NB4 (cell line): Measurements from ENCODE around the gene PSMC3.

Experiments
- POLR2A ChIP-seq: IDR thresholded peaks from 2 replicates; pipeline ENCODE4 v1.6.1; 2011; ENCODE audit warnings: mild to moderate bottlenecking; ENCODE audit not compliant: insufficient read length; ENCODE audit errors: extremely low read depth
- TF ChIP-seq, protein P1 (sequence below): IDR thresholded peaks from one replicate; pipeline ENCODE4 v1.5.1; 2012; ENCODE audit warnings: low read depth, low read length

DNA sequence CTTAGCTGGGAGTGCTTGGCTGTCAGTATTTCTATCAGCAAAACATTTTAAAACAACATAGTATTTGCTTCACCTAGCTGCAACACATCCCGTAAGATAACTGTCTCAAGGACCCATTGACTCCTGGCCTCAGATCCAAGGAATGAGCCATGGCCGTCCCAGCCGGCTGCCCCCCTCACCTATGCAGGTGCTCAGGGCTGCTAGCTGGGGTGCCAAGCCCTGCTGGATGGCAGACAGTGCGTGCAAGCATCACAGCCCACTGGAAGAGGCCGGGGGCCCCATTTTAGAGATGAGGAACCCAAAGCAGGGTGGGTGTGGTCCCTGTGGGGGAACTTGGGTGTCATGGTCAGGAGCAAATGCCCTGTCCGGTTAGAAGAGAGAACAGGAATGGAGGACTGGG is 8.5 kb downstream of the PSMC3 start:
- TF ChIP-seq POLR2A = no peak
- TF ChIP-seq, protein P1, sequence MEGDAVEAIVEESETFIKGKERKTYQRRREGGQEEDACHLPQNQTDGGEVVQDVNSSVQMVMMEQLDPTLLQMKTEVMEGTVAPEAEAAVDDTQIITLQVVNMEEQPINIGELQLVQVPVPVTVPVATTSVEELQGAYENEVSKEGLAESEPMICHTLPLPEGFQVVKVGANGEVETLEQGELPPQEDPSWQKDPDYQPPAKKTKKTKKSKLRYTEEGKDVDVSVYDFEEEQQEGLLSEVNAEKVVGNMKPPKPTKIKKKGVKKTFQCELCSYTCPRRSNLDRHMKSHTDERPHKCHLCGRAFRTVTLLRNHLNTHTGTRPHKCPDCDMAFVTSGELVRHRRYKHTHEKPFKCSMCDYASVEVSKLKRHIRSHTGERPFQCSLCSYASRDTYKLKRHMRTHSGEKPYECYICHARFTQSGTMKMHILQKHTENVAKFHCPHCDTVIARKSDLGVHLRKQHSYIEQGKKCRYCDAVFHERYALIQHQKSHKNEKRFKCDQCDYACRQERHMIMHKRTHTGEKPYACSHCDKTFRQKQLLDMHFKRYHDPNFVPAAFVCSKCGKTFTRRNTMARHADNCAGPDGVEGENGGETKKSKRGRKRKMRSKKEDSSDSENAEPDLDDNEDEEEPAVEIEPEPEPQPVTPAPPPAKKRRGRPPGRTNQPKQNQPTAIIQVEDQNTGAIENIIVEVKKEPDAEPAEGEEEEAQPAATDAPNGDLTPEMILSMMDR = no peak
